ENCODE data around the gene CROCC2.

GRCh38 chr2:240982821-240983281 is 76.7 kb downstream of the CROCC2 start:
- no peak for TF ChIP-seq CTCF (IDR thresholded peaks at IDR 0.05 in 2 of 3, conservative IDR thresholded peaks at IDR 0.05 in 1 of 3; ENCODE audit: borderline replicate concordance in 1 of 3, insufficient read depth in 1 of 3, low read depth in 2 of 3, low read length in 2 of 3)
- TF ChIP-seq SIN3A (IDR thresholded peaks at IDR 0.05; ENCODE audit: low read depth), result no peak
- TF ChIP-seq EZH2 (IDR thresholded peaks at IDR 0.05), result no peak
- no peak for TF ChIP-seq SP1 (IDR thresholded peaks at IDR 0.05; ENCODE audit: low read depth)
- TF ChIP-seq POLR2AphosphoS5 (IDR thresholded peaks at IDR 0.05; ENCODE audit: low read depth, low read length), result no peak
- no peak for TF ChIP-seq ATF3 (IDR thresholded peaks at IDR 0.05)
- TF ChIP-seq MAX (IDR thresholded peaks at IDR 0.05), result no peak
